HepG2 (cell line): ENCODE measurements around the gene DOCK11. TPM values are rescaled to one million over a fixed set of nuclear protein-coding genes. Genes with fewer than 3 reads are reported as not detected.

Source experiments
- ATAC-seq: fragments of 200-7000 bp; cut with Tn5 transposase; 3 replicates; pipeline ENCODE4 v1.9.1; 2020; ENCODE audit warnings: mild to moderate bottlenecking, moderate library complexity
- BruUV-seq: library from RNA; stranded (reverse); fragments of 400-500 nt; replicated peaks from 2 replicates; lab custom pipeline; 2021; lab: Mats Ljungman, UMichigan
- CTCF ChIA-PET: fragments of 300-600 bp; formaldehyde crosslinking; extraction: SDS; loops from one replicate; lab custom pipeline; 2021; ENCODE audit warnings: low total read pairs, inconsistent platforms, low intra/inter-chr PET ratio; lab: Yijun Ruan, JAX
- POLR2A ChIA-PET: fragments of 350-600 bp; sonication (Branson Sonifier 250); formaldehyde crosslinking; loops from one replicate; lab custom pipeline; 2020; ENCODE audit warnings: antibody characterized with exemption, inconsistent platforms; lab: Yijun Ruan, JAX
- DNase-seq: peaks from one replicate; pipeline ENCODE4 v3.0.0-alpha.2; 2015; ENCODE audit warnings: low spot score
- FAIRE-seq: peaks from 3 replicates; lab custom pipeline; 2011; peaks lifted over from hg19 to GRCh38; lab: Jason Lieb, UNC
- H2AFZ ChIP-seq: one replicate; pipeline ENCODE4 v1.6.1; 2011; ENCODE audit warnings: low read length, inconsistent platforms
- H3K27ac ChIP-seq: fragments of 300-600 bp; 3 replicates; pipeline ENCODE4 v1.8.0; 2011; ENCODE audit warnings: mixed run types, mild to moderate bottlenecking, mixed read lengths, low read length, inconsistent platforms; ENCODE audit not compliant: insufficient read depth; ENCODE audit errors: extremely low read length
- H3K27me3 ChIP-seq, 2 experiments: fragments of 200-600 bp in 1 of 2; 2 replicates in 1 of 2; 3 replicates in 1 of 2; pipeline versions ENCODE4 v1.6.0 to v1.8.0; 2011; ENCODE audit warnings: low read length in 2 of 2, mild to moderate bottlenecking in 2 of 2, moderate library complexity in 2 of 2, inconsistent platforms in 1 of 2; ENCODE audit not compliant: insufficient read depth in 2 of 2, control insufficient read depth in 1 of 2
- H3K36me3 ChIP-seq, 2 experiments: fragments of 200-600 bp in 1 of 2; replicated peaks in 1 of 2; 2 replicates in 1 of 2; 3 replicates in 1 of 2; pipeline versions ENCODE4 v1.5.1 to v1.8.0; 2011; ENCODE audit warnings: low read length in 2 of 2, inconsistent platforms in 1 of 2; ENCODE audit not compliant: insufficient read depth in 2 of 2, control insufficient read depth in 1 of 2
- H3K4me1 ChIP-seq: 2 replicates; pipeline ENCODE4 v1.5.1; 2012; ENCODE audit warnings: low read length, inconsistent platforms; ENCODE audit not compliant: insufficient read depth
- H3K4me2 ChIP-seq: 2 replicates; pipeline ENCODE4 v1.6.0; 2011; ENCODE audit warnings: low read depth, low read length, inconsistent platforms
- H3K4me3 ChIP-seq, 3 experiments: fragments of 200-600 bp in 1 of 3; sonication (generic), shearing (Covaris generic) in 1 of 3; replicated peaks in 1 of 3; 2 replicates each; pipeline ENCODE4 v1.5.1; 2011 to 2016; ENCODE audit warnings: low read length in 3 of 3, inconsistent platforms in 2 of 3, low read depth in 2 of 3, mild to moderate bottlenecking in 2 of 3, control low read depth in 1 of 3, mixed read lengths in 1 of 3; ENCODE audit not compliant: insufficient read depth in 1 of 3
- H3K79me2 ChIP-seq: one replicate; pipeline ENCODE4 v1.6.1; 2011; ENCODE audit warnings: low read length, inconsistent platforms; ENCODE audit not compliant: insufficient read depth
- H3K9ac ChIP-seq: 2 replicates; pipeline ENCODE4 v1.6.0; 2011; ENCODE audit warnings: mild to moderate bottlenecking, low read depth, low read length, inconsistent platforms; ENCODE audit not compliant: insufficient read depth
- H3K9me3 ChIP-seq: 2 replicates; pipeline ENCODE4 v1.5.1; 2012; ENCODE audit warnings: mild to moderate bottlenecking, low read length
- H4K20me1 ChIP-seq: 2 replicates; pipeline ENCODE4 v1.6.0; 2011; ENCODE audit warnings: inconsistent platforms, mild to moderate bottlenecking, low read length, moderate library complexity; ENCODE audit not compliant: insufficient read depth
- CREBL2 ChIP-seq: sonication (generic); formaldehyde crosslinking; IDR thresholded peaks from 2 replicates; pipeline ENCODE4 v1.8.1; 2023; ENCODE audit warnings: missing genetic modification reagents, mild to moderate bottlenecking, borderline replicate concordance
- GPBP1L1 ChIP-seq: sonication (generic); formaldehyde crosslinking; IDR thresholded peaks from 2 replicates; pipeline ENCODE4 v1.5.0; 2020; ENCODE audit warnings: mild to moderate bottlenecking, missing genetic modification reagents
- HMG20A ChIP-seq: IDR thresholded peaks from 2 replicates; pipeline ENCODE4 v1.6.1; 2016; ENCODE audit warnings: borderline replicate concordance
- MNT ChIP-seq: fragments of 450-650 bp; IDR thresholded peaks from 2 replicates; pipeline ENCODE4 v1.6.1; 2016
- PAX8 ChIP-seq: sonication (generic); formaldehyde crosslinking; IDR thresholded peaks from 2 replicates; pipeline ENCODE4 v1.8.0; 2022; ENCODE audit warnings: mild to moderate bottlenecking, missing genetic modification reagents, borderline replicate concordance
- SNAPC4 ChIP-seq: sonication (generic); formaldehyde crosslinking; IDR thresholded peaks from 2 replicates; pipeline ENCODE4 v1.4.0; 2020; ENCODE audit warnings: mild to moderate bottlenecking, missing genetic modification reagents
- SRY ChIP-seq: sonication (generic); formaldehyde crosslinking; IDR thresholded peaks from 2 replicates; pipeline ENCODE4 v1.8.0; 2022; ENCODE audit warnings: mild to moderate bottlenecking, missing genetic modification reagents
- ZBED4 ChIP-seq: sonication (generic); formaldehyde crosslinking; IDR thresholded peaks from 2 replicates; pipeline ENCODE4 v1.4.0; 2020; ENCODE audit warnings: missing genetic modification reagents, borderline replicate concordance
- ZFP90 ChIP-seq: sonication (generic); formaldehyde crosslinking; IDR thresholded peaks from 2 replicates; pipeline ENCODE4 v1.8.0; 2022; ENCODE audit warnings: missing genetic modification reagents, mild to moderate bottlenecking, inconsistent platforms, borderline replicate concordance
- ZNF317 ChIP-seq: sonication (generic); formaldehyde crosslinking; IDR thresholded peaks from 2 replicates; pipeline ENCODE4 v1.5.0; 2020; ENCODE audit warnings: mild to moderate bottlenecking, missing genetic modification reagents
- WGBS: methylation state at CpG from one replicate; pipeline ENCODE4 v1.1.6; 2017; ENCODE audit warnings: low lambda C conversion rate; 5-methylcytosine and 5-hydroxymethylcytosine counted together
- in situ Hi-C: cut with HindIII; loops from 2 replicates; pipeline ENCODE4 v1.10.0; 2017; ENCODE audit warnings: low pct_unique_long_range_greater_than_20kb; ENCODE audit not compliant: extremely low pct_ligation_motif_present
- intact Hi-C: fragments of 100-400 bp; cut with micrococcal nuclease; formaldehyde crosslinking; loops from one replicate; pipeline ENCODE4 v1.10.0; 2022; ENCODE audit not compliant: unreplicated experiment
- polyA plus RNA-seq, 8 experiments: library from polyadenylated mRNA; depleted of rRNA in 3 of 8; stranded (reverse) in 7 of 8; unstranded in 1 of 8; fragments of >200 nt; fragmentation: Illumina TruSeq in 4 of 8; extraction: Trizol in 4 of 8; gene quantifications; 2 replicates each; pipeline versions ENCODE4 v1.2.1 to v1.2.3, GENCODE V29; 2011 to 2016; ENCODE audit warnings: low read depth in 4 of 8, missing spikeins in 1 of 8, mixed read lengths in 1 of 8; ENCODE audit not compliant: insufficient read depth in 1 of 8
- total RNA-seq, 5 experiments: library from RNA; depleted of rRNA; stranded (reverse); fragments of >200 nt; fragmentation: Illumina TruSeq; extraction: Trizol; gene quantifications; 2 replicates each; pipeline ENCODE4 v1.2.3, GENCODE V29; 2016; ENCODE audit warnings: low read depth in 1 of 5

Gene DOCK11
- total and polyA plus RNA-seq, 2 of the 13 experiments (the other 11 are each of a cell fraction or from before 2014, with no cell fraction given) = 0.02 to 0.12 TPM

GRCh38 chrX:118669435-118669834, 173.8 kb downstream of the DOCK11 start (continued):
- TF ChIP-seq SNAPC4 (CRISPR knock-in tag) = no peak
- TF ChIP-seq ZNF317 (CRISPR knock-in tag) = no peak

GRCh38 chrX:118675326-118675965, 179.8 kb downstream of the DOCK11 start:
- no peak for DNase-seq
- Histone ChIP-seq H3K4me2 (no peak overlapping the region), H2AFZ (no peak overlapping the region), H3K36me3 (no peaks in the 10 kb centered on the region), H3K4me3 (no peak overlapping the region), H3K27ac (no peak overlapping the region), H3K9ac (no peak overlapping the region), H3K9me3 (no peaks in the 10 kb centered on the region), H3K27me3 (no peaks in the 10 kb centered on the region), H4K20me1 (no peaks in the 10 kb centered on the region), H3K4me1 (no peaks in the 10 kb centered on the region), H3K79me2 (no peaks in the 10 kb centered on the region)
- intact Hi-C loops (no loop called here), in situ Hi-C loops (no loop called here)
- ChIA-PET CTCF (no interaction called here), POLR2A (no interaction called here)
- no TSS peak for BruUV-seq
- ATAC-seq = no peak
- FAIRE-seq = no peak
- WGBS = 84% methylated on average over 4 of the region's 4 CpGs
- TF ChIP-seq SRY (CRISPR knock-in tag) (no peak), HMG20A (CRISPR knock-in tag) (no peak), PAX8 (CRISPR knock-in tag) (no peak), CREBL2 (CRISPR knock-in tag) (no peak), MNT (no peak), GPBP1L1 (CRISPR knock-in tag) (no peak), ZFP90 (CRISPR knock-in tag) (no peak), ZBED4 (no peak)
